ENCODE data around the gene TPST1. TPM values are rescaled to one million over a fixed set of nuclear protein-coding genes. Genes with fewer than 3 reads are reported as not detected.

Gene TPST1
- total RNA-seq, 1 experiment from 2014 or later = 15.9 TPM

DNA sequence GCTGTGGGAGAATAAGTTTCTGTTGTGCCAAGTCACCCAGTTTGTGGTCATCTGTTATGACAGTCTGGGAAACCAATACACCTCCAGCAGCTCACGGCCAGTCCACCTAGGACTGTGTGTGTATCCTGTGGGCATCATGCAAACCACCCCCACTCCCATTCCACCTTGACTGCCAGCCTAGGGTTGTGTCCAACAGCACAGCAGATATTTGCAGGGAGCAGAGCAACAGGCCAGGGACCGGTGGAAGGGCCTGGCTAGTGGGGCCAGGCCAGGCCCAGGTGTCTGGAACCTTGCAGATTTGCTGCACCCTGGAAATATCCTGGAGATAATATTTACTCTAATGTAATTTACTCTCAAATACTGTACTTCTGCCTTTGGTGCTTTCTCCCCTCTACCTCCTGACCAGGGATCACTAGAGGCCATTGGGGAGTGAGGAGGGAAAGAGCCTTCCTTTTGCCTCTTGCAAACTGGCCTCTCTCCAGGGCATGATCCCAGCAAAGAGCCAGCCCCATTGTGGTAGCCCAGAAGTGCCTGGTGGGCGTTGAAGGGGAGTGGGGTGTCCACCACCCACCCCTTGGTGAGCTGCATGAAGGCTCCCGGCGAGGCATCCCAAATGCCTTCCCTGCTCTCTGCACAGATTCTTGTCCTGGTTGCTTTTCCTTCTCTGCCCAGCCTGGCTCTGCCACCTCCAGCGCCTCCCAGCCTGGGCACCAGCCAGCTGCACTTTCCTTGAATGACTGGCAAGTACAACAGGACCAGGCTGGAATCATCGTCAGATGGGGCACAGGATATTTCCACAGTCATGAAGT is 15.2 kb upstream of the TPST1 start:
- no peak overlapping the region for H3K23ac ChIP-seq (ENCODE audit: insufficient read length, low read depth, low read length)
- H3K79me2 ChIP-seq (ENCODE audit: insufficient read depth, low read length) = no peaks in the 10 kb centered on the region
- no peak overlapping the region for H3K18ac ChIP-seq (ENCODE audit: insufficient read length, low read depth, low read length)
- no peaks in the 10 kb centered on the region for H3K9me3 ChIP-seq (ENCODE audit: control insufficient read depth, low read depth, low read length)
- H2BK20ac ChIP-seq (ENCODE audit: low read depth, low read length, poor library complexity, severe bottlenecking) = no peak overlapping the region
- no peak overlapping the region for H2AK5ac ChIP-seq (ENCODE audit: insufficient read length, low read length)
- no peak overlapping the region for H3K27ac Mint-ChIP-seq
- peaks cover 5% of the 10 kb centered on the region in 2 experiments; a peak in 3 of 5 replicates for H3K9me3 Mint-ChIP-seq
- H3K4me2 ChIP-seq (ENCODE audit: insufficient read depth, insufficient read length, low read length) = no peak overlapping the region
- TF ChIP-seq, protein P1, sequence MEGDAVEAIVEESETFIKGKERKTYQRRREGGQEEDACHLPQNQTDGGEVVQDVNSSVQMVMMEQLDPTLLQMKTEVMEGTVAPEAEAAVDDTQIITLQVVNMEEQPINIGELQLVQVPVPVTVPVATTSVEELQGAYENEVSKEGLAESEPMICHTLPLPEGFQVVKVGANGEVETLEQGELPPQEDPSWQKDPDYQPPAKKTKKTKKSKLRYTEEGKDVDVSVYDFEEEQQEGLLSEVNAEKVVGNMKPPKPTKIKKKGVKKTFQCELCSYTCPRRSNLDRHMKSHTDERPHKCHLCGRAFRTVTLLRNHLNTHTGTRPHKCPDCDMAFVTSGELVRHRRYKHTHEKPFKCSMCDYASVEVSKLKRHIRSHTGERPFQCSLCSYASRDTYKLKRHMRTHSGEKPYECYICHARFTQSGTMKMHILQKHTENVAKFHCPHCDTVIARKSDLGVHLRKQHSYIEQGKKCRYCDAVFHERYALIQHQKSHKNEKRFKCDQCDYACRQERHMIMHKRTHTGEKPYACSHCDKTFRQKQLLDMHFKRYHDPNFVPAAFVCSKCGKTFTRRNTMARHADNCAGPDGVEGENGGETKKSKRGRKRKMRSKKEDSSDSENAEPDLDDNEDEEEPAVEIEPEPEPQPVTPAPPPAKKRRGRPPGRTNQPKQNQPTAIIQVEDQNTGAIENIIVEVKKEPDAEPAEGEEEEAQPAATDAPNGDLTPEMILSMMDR (conservative IDR thresholded peaks at IDR 0.05) = no peak
- no peak overlapping the region for H3K14ac ChIP-seq (ENCODE audit: insufficient read depth, low read length)
- no peak overlapping the region for H2AFZ ChIP-seq (ENCODE audit: low read length)
- no peak overlapping the region for H2BK5ac ChIP-seq (ENCODE audit: insufficient read length, low read length)
- H4K5ac ChIP-seq (ENCODE audit: insufficient read length, low read depth, low read length) = no peak overlapping the region
- H4K8ac ChIP-seq (replicated peaks; ENCODE audit: insufficient read length, low read depth, low read length) = no peak overlapping the region
- H3K4me1 Mint-ChIP-seq = peaks cover 0 to 3% of the 10 kb centered on the region in 2 experiments; a peak in 1 of 4 replicates
- H4K20me1 ChIP-seq (ENCODE audit: control insufficient read depth, insufficient read depth, insufficient read length) = no peaks in the 10 kb centered on the region
- no peak overlapping the region for H2BK15ac ChIP-seq (ENCODE audit: low read depth, low read length)
- no peak overlapping the region for H3K56ac ChIP-seq (ENCODE audit: insufficient read length, low read depth, low read length)
- H3K27me3 Mint-ChIP-seq (ENCODE audit: low read depth) = peaks cover 9% of the 10 kb centered on the region
- H2BK120ac ChIP-seq (ENCODE audit: low read depth, low read length, poor library complexity, severe bottlenecking) = no peak overlapping the region
- H3K23me2 ChIP-seq (ENCODE audit: insufficient read length, low read depth, low read length, poor library complexity, severe bottlenecking) = no peaks in the 10 kb centered on the region
- H4K91ac ChIP-seq (ENCODE audit: insufficient read length, low read depth, low read length) = no peak overlapping the region
- peaks cover 0 to 4% (median 0%) of the 10 kb centered on the region in 3 experiments; a peak in 5 of 7 replicates for H3K36me3 Mint-ChIP-seq (ENCODE audit: insufficient read depth in 1 of 3, low read depth in 3 of 3)
- no peak overlapping the region for H3K27ac ChIP-seq (ENCODE audit: insufficient read length, low read depth, low read length)
- no peak overlapping the region for H3K9ac ChIP-seq (ENCODE audit: extremely low read depth, insufficient read length, low read length)
- no peaks in the 10 kb centered on the region for H3K27me3 ChIP-seq (ENCODE audit: insufficient read depth, low read length)
- H3K4me3 Mint-ChIP-seq = no peak overlapping the region
- H3K4ac ChIP-seq (ENCODE audit: low read depth, low read length) = no peak overlapping the region
- no CpG with 5 or more reads among the region's 7 CpGs for WGBS (ENCODE audit: extremely low coverage, insufficient read length, low lambda C conversion rate)
- H2BK12ac ChIP-seq (ENCODE audit: insufficient read length, low read depth, low read length) = no peak overlapping the region
- H3T11ph ChIP-seq (ENCODE audit: low read length) = no peak overlapping the region
- H3K79me1 ChIP-seq (ENCODE audit: insufficient read depth, low read depth, low read length, poor library complexity, severe bottlenecking) = no peaks in the 10 kb centered on the region
- H3K4me1 ChIP-seq (ENCODE audit: insufficient read depth, low read length) = no peaks in the 10 kb centered on the region
- no peak for DNase-seq
